NB4 (cell line): ENCODE data around the gene WLS.

Source experiments
- MYC ChIP-seq: IDR thresholded peaks from 2 replicates; pipeline ENCODE4 v1.6.1; 2011; ENCODE audit warnings: low read depth, low read length
- POLR2A ChIP-seq: IDR thresholded peaks from 2 replicates; pipeline ENCODE4 v1.6.1; 2011; ENCODE audit warnings: mild to moderate bottlenecking; ENCODE audit not compliant: insufficient read length; ENCODE audit errors: extremely low read depth
- TF ChIP-seq, protein P1 (sequence below): IDR thresholded peaks from one replicate; pipeline ENCODE4 v1.5.1; 2012; ENCODE audit warnings: low read depth, low read length

DNA sequence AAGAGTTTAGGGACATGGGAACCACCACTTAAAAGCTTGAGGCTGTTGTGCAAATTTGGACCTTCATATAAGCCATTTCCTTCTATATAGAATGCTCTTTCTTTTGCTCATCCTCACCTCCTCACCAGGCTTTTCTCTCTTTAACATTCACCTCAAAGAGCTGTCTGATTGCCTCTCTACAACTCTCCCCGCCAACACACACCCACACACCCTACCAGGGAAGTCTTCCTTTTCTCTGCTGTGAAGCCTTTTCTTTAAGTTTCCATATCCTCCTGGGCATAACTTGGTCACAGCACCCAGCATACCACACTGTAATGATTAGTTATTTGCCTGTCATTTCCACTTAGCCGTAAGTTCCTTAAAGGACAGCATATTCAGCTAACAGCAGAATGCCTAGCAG is 40.6 kb downstream of the WLS start:
- TF ChIP-seq, protein P1, sequence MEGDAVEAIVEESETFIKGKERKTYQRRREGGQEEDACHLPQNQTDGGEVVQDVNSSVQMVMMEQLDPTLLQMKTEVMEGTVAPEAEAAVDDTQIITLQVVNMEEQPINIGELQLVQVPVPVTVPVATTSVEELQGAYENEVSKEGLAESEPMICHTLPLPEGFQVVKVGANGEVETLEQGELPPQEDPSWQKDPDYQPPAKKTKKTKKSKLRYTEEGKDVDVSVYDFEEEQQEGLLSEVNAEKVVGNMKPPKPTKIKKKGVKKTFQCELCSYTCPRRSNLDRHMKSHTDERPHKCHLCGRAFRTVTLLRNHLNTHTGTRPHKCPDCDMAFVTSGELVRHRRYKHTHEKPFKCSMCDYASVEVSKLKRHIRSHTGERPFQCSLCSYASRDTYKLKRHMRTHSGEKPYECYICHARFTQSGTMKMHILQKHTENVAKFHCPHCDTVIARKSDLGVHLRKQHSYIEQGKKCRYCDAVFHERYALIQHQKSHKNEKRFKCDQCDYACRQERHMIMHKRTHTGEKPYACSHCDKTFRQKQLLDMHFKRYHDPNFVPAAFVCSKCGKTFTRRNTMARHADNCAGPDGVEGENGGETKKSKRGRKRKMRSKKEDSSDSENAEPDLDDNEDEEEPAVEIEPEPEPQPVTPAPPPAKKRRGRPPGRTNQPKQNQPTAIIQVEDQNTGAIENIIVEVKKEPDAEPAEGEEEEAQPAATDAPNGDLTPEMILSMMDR, result no peak
- TF ChIP-seq POLR2A (no peak), MYC (no peak)
